H9 (cell line): ENCODE results near the gene CNOT11. TPM values are rescaled to one million over a fixed set of nuclear protein-coding genes. Genes with fewer than 3 reads are reported as not detected.

Experiments used
- DNase-seq: peaks from one replicate; pipeline ENCODE4 v3.0.0-alpha.2; 2017
- H2AFZ ChIP-seq: one replicate; pipeline ENCODE4 v1.6.1; 2013; ENCODE audit warnings: mild to moderate bottlenecking, low read length, control low read depth, moderate library complexity
- H2AK5ac ChIP-seq: 2 replicates; pipeline ENCODE4 v1.6.1; 2013; ENCODE audit warnings: low read length, control low read depth, mixed read lengths; ENCODE audit not compliant: insufficient read length
- H2BK120ac ChIP-seq: one replicate; pipeline ENCODE4 v1.6.1; 2013; ENCODE audit warnings: low read depth, mild to moderate bottlenecking, low read length, control low read depth, inconsistent platforms; ENCODE audit not compliant: poor library complexity, severe bottlenecking
- H2BK12ac ChIP-seq: 2 replicates; pipeline ENCODE4 v1.6.1; 2013; ENCODE audit warnings: low read length, control low read depth, mixed read lengths, low read depth; ENCODE audit not compliant: insufficient read length
- H2BK15ac ChIP-seq: 2 replicates; pipeline ENCODE4 v1.6.1; 2013; ENCODE audit warnings: low read depth, low read length, control low read depth
- H2BK20ac ChIP-seq: one replicate; pipeline ENCODE4 v1.6.1; 2013; ENCODE audit warnings: low read depth, mild to moderate bottlenecking, low read length, control low read depth, inconsistent platforms; ENCODE audit not compliant: poor library complexity, severe bottlenecking
- H2BK5ac ChIP-seq: 2 replicates; pipeline ENCODE4 v1.6.1; 2013; ENCODE audit warnings: low read length, control low read depth, mixed read lengths; ENCODE audit not compliant: insufficient read length
- H3K14ac ChIP-seq: 2 replicates; pipeline ENCODE4 v1.6.1; 2013; ENCODE audit warnings: low read length, control low read depth; ENCODE audit not compliant: insufficient read depth
- H3K18ac ChIP-seq: 2 replicates; pipeline ENCODE4 v1.6.1; 2013; ENCODE audit warnings: low read depth, mild to moderate bottlenecking, mixed read lengths, low read length, control low read depth; ENCODE audit not compliant: insufficient read length
- H3K23ac ChIP-seq: 2 replicates; pipeline ENCODE4 v1.6.1; 2013; ENCODE audit warnings: low read length, control low read depth, mixed read lengths, low read depth; ENCODE audit not compliant: insufficient read length
- H3K23me2 ChIP-seq: 2 replicates; pipeline ENCODE4 v1.6.1; 2013; ENCODE audit warnings: low read depth, mild to moderate bottlenecking, mixed read lengths, low read length, control low read depth; ENCODE audit not compliant: insufficient read length, poor library complexity, severe bottlenecking
- H3K27ac ChIP-seq: 2 replicates; pipeline ENCODE4 v1.5.1; 2013; ENCODE audit warnings: low read length, control low read depth, mixed read lengths, low read depth; ENCODE audit not compliant: insufficient read length
- H3K27me3 ChIP-seq: 2 replicates; pipeline ENCODE4 v1.6.1; 2013; ENCODE audit warnings: low read length, control low read depth, inconsistent platforms; ENCODE audit not compliant: insufficient read depth
- H3K4ac ChIP-seq: 2 replicates; pipeline ENCODE4 v1.6.1; 2013; ENCODE audit warnings: low read depth, mild to moderate bottlenecking, control low read depth, inconsistent platforms, low read length, moderate library complexity
- H3K4me1 ChIP-seq: 2 replicates; pipeline ENCODE4 v1.6.1; 2013; ENCODE audit warnings: low read length, control low read depth, inconsistent platforms; ENCODE audit not compliant: insufficient read depth
- H3K4me2 ChIP-seq: 2 replicates; pipeline ENCODE4 v1.6.1; 2013; ENCODE audit warnings: low read length, control low read depth, mixed read lengths; ENCODE audit not compliant: insufficient read length, insufficient read depth
- H3K56ac ChIP-seq: 2 replicates; pipeline ENCODE4 v1.6.1; 2013; ENCODE audit warnings: low read depth, mild to moderate bottlenecking, mixed read lengths, low read length, control low read depth; ENCODE audit not compliant: insufficient read length
- H3K79me1 ChIP-seq: 2 replicates; pipeline ENCODE4 v1.6.1; 2013; ENCODE audit warnings: low read depth, mild to moderate bottlenecking, moderate library complexity, low read length, control low read depth, inconsistent platforms; ENCODE audit not compliant: insufficient read depth, poor library complexity, severe bottlenecking
- H3K79me2 ChIP-seq: 2 replicates; pipeline ENCODE4 v1.6.1; 2013; ENCODE audit warnings: low read length, control low read depth, inconsistent platforms; ENCODE audit not compliant: insufficient read depth
- H3K9ac ChIP-seq: 2 replicates; pipeline ENCODE4 v1.6.1; 2013; ENCODE audit warnings: low read length, control low read depth, mixed read lengths; ENCODE audit not compliant: insufficient read length; ENCODE audit errors: extremely low read depth
- H3K9me3 ChIP-seq: one replicate; pipeline ENCODE4 v1.6.1; 2013; ENCODE audit warnings: low read depth, low read length, inconsistent platforms; ENCODE audit not compliant: control insufficient read depth
- H3T11ph ChIP-seq: one replicate; pipeline ENCODE4 v1.6.1; 2013; ENCODE audit warnings: mild to moderate bottlenecking, low read length, control low read depth, inconsistent platforms
- H4K20me1 ChIP-seq: one replicate; pipeline ENCODE4 v1.6.1; 2013; ENCODE audit not compliant: control insufficient read depth, insufficient read length, insufficient read depth
- H4K5ac ChIP-seq: 2 replicates; pipeline ENCODE4 v1.6.1; 2013; ENCODE audit warnings: low read depth, mild to moderate bottlenecking, mixed read lengths, low read length, control low read depth; ENCODE audit not compliant: insufficient read length
- H4K8ac ChIP-seq: replicated peaks from 2 replicates; pipeline ENCODE4 v1.6.1; 2013; ENCODE audit warnings: low read length, control low read depth, mixed read lengths, low read depth; ENCODE audit not compliant: insufficient read length
- H4K91ac ChIP-seq: 2 replicates; pipeline ENCODE4 v1.6.1; 2013; ENCODE audit warnings: low read depth, mild to moderate bottlenecking, moderate library complexity, mixed read lengths, low read length, control low read depth; ENCODE audit not compliant: insufficient read length
- H3K27ac Mint-ChIP-seq, 3 experiments: 2 replicates in 2 of 3; 3 replicates in 1 of 3; pipeline ENCODE4 v1.8.0; 2020 to 2021; ENCODE audit warnings: mixed read lengths in 3 of 3, mild to moderate bottlenecking in 1 of 3, moderate library complexity in 1 of 3
- H3K27me3 Mint-ChIP-seq: 2 replicates; pipeline ENCODE4 v1.8.0; 2021; ENCODE audit warnings: low read depth, mild to moderate bottlenecking, moderate library complexity, mixed read lengths
- H3K36me3 Mint-ChIP-seq, 3 experiments: 2 replicates in 2 of 3; 3 replicates in 1 of 3; pipeline ENCODE4 v1.8.0; 2020 to 2021; ENCODE audit warnings: low read depth in 3 of 3, mixed read lengths in 3 of 3; ENCODE audit not compliant: insufficient read depth in 1 of 3
- H3K4me1 Mint-ChIP-seq, 2 experiments: 2 replicates each; pipeline ENCODE4 v1.8.0; 2020; ENCODE audit warnings: mixed read lengths in 2 of 2
- H3K4me3 Mint-ChIP-seq, 2 experiments: 2 replicates in 1 of 2; 3 replicates in 1 of 2; pipeline ENCODE4 v1.8.0; 2020 to 2021; ENCODE audit warnings: mild to moderate bottlenecking in 2 of 2, mixed read lengths in 2 of 2, moderate library complexity in 1 of 2
- H3K9me3 Mint-ChIP-seq, 2 experiments: 2 replicates in 1 of 2; 3 replicates in 1 of 2; pipeline ENCODE4 v1.8.0; 2020; ENCODE audit warnings: mild to moderate bottlenecking in 2 of 2, mixed read lengths in 2 of 2, moderate library complexity in 1 of 2
- CTCF ChIP-seq: fragments of 200-600 bp; sonication (generic); conservative IDR thresholded peaks from 3 replicates; pipeline ENCODE4 v1.8.0; 2021; ENCODE audit warnings: antibody characterized with exemption, mild to moderate bottlenecking
- WGBS: extraction: QIAGEN DNeasy Blood & Tissue Kit; methylation state at CpG from one replicate; pipeline ENCODE4 v1.1.7; 2013; ENCODE audit warnings: missing lambda C conversion rate, low lambda C conversion rate, mixed read lengths; ENCODE audit not compliant: insufficient read length; ENCODE audit errors: extremely low coverage; 5-methylcytosine and 5-hydroxymethylcytosine counted together
- total RNA-seq: library from RNA; stranded (reverse); gene quantifications from 2 replicates; pipeline ENCODE4 v1.2.1, GENCODE V29; 2021

Gene CNOT11
- total RNA-seq, 1 experiment from 2014 or later: 46.8 TPM

GRCh38 chr2:101273056-101273455, 20.4 kb downstream of the CNOT11 start:
- H3K27me3 Mint-ChIP-seq: no peaks in the 10 kb centered on the region
- H3K4me3 Mint-ChIP-seq: no peak overlapping the region
- H3K27ac ChIP-seq: no peak overlapping the region
- no peak overlapping the region for H3K4me2 ChIP-seq
- no peaks in the 10 kb centered on the region for H3K4me1 Mint-ChIP-seq
- DNase-seq: no peak
- no peak overlapping the region for H3K14ac ChIP-seq
- TF ChIP-seq CTCF: peak; percentile 13; the same call in 1 of the 3 replicates
- no peaks in the 10 kb centered on the region for H3K27me3 ChIP-seq
- H3K79me2 ChIP-seq: no peaks in the 10 kb centered on the region
- no peak overlapping the region for H2BK120ac ChIP-seq
- no peak overlapping the region for H2AFZ ChIP-seq
- no peaks in the 10 kb centered on the region for H3K9me3 Mint-ChIP-seq
- H4K5ac ChIP-seq: no peak overlapping the region
- no peak overlapping the region for H2AK5ac ChIP-seq
- no peaks in the 10 kb centered on the region for H3K23me2 ChIP-seq
- WGBS: no CpG with 5 or more reads among the region's 8 CpGs
- no peak overlapping the region for H3K4ac ChIP-seq
- H2BK12ac ChIP-seq: no peak overlapping the region
- H3K79me1 ChIP-seq: no peaks in the 10 kb centered on the region
- no peak overlapping the region for H2BK20ac ChIP-seq
- H3T11ph ChIP-seq: no peak overlapping the region
- H3K18ac ChIP-seq: no peak overlapping the region
- H4K20me1 ChIP-seq: no peaks in the 10 kb centered on the region
- no peak overlapping the region for H4K91ac ChIP-seq
- peaks cover 17 to 61% (median 38%) of the 10 kb centered on the region in 3 experiments; a peak in 6 of 7 replicates for H3K36me3 Mint-ChIP-seq
- no peak overlapping the region for H2BK5ac ChIP-seq
- H3K23ac ChIP-seq: no peak overlapping the region
- H3K9ac ChIP-seq: no peak overlapping the region
- H3K9me3 ChIP-seq: no peaks in the 10 kb centered on the region
- H3K27ac Mint-ChIP-seq: peak overlapping the region in 2 of 3 experiments; percentile 52 to 70; a peak in 1 of 7 replicates
- H3K4me1 ChIP-seq: no peaks in the 10 kb centered on the region
- no peak overlapping the region for H2BK15ac ChIP-seq
- no peak overlapping the region for H3K56ac ChIP-seq
- H4K8ac ChIP-seq: no peak overlapping the region
